H4 (cell line): ENCODE measurements around the gene MRPL32. TPM values are rescaled to one million over a fixed set of nuclear protein-coding genes. Genes with fewer than 3 reads are reported as not detected.
"Not testable (repeated sequence)": the region's sequence is repeated elsewhere in the genome, so short reads cannot be mapped to it uniquely, and the experiment has no call there.

Experiments
- DNase-seq: peaks from one replicate; pipeline ENCODE4 v3.0.0-alpha.2; 2015; ENCODE audit warnings: low spot score
- total RNA-seq: library from RNA; depleted of rRNA; stranded (reverse); fragments of >200 nt; shearing (Covaris generic); gene quantifications from 2 replicates; pipeline ENCODE4 v1.2.3, GENCODE V29; 2014; rRNA removed

Gene MRPL32
- 114 and 145 TPM in 2 replicates for total RNA-seq

- peak; percentile 100 for DNase-seq
These were observed at the start of gene MRPL32, which contains the start of gene PSMA2 for GRCh38 chr7:42931834-42932651. TSS of gene MRPL32 (plus strand) at chr7:42932376. CDS start at chr7:42932387, 11 bp downstream. TSS of gene PSMA2 (minus strand) at chr7:42932174. CDS start at chr7:42932158, 16 bp downstream.

- DNase-seq: peak; percentile 47
These were observed 48.2 kb upstream of the MRPL32 start for GRCh38 chr7:42883950-42884349.

GRCh38 chr7:42885183-42885582, 47.0 kb upstream of the MRPL32 start:
- DNase-seq: not testable (repeated sequence)

- no peak for DNase-seq
These were observed 46.0 kb upstream of the MRPL32 start for GRCh38 chr7:42886129-42886528.

DNA sequence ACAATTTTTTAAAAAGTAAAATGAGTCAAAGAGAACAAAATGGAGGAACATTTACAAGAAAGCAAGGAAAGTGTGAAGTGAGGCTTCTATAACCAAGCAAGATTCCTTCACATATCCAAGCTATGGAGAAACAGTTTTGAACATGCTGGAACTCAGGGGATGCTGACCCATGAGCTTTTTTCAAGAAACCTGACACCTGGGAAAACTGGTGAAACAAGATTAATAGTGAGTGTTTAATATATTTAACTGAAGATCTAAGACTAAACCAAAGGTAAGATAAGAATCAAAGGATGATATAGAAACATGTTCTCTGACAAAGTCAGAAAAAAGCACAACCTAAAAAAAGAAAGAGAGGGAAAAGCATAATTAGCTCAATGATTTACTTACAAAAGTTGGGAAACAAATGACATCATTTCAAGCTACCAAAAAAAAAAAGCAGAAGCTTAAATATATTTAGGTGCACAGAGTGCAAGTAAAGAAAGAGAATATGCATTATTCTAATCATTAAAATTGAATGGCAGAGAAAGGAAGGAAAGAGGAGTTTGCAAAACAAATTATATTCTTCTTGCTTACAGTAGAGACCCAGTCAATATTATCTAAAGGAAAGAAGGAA, 45.2 kb upstream of the MRPL32 start:
- DNase-seq: no peak

- no peak for DNase-seq
These were observed 38.6 kb upstream of the MRPL32 start for GRCh38 chr7:42893346-42894240.

GRCh38 chr7:42900842-42901241, 31.3 kb upstream of the MRPL32 start:
- no peak for DNase-seq

DNA sequence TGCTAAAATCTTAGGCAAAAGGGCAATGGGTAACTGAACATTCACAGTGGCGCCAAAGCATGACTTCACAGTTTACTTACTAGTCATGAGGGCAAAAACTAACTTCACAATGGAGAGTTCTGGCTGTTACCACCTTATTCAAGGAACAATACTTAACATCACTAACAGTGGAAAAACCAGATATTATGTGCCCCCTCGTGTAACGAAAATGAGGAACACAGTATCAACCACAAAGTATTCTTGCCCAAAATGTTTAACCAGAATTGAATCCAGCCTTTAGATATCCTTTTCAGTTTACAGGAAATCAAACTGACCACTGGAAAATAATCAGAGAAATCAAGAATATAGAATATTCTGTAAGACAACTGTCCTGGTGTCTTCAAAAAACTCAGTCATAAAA, 29.8 kb upstream of the MRPL32 start:
- no peak for DNase-seq

DNA sequence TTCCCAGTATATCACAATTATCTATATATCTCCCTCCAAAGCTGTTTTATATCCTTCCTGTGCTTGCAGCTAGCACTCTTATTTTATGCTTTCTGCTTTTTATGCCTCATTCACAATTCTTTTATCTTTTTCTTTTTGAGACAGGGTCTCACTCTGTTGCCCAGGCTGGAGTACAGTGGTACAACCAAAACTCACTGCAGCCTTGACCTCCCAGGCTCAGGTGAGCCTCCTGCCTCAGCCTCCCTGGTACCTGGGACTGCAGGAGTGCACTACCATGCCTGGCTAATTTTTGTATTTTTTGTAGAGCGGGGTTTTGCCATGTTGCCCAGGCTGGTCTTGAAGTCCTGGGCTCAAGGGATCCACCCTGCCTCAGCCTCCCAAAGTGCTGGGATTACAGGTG, 26.0 kb upstream of the MRPL32 start:
- DNase-seq: no peak

DNA sequence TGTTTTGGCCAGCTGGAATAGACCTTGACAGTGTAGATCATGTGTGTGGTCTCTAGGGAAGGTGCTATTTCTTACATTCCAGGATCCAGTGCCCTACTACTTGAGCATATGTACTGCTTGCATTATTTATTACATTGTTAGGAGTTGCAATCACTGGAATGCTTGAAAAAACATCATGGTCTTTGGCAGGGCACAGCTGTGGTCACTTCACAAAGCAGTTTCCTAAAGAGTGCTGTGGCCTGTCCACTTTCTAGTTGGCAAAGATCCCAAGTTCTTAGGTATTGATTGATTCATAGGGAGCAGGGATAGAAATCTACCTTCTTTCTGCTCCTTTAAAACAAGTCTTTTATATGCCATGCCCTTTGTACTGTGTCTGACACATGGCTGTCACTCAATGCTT, 24.9 kb upstream of the MRPL32 start:
- no peak for DNase-seq

DNA sequence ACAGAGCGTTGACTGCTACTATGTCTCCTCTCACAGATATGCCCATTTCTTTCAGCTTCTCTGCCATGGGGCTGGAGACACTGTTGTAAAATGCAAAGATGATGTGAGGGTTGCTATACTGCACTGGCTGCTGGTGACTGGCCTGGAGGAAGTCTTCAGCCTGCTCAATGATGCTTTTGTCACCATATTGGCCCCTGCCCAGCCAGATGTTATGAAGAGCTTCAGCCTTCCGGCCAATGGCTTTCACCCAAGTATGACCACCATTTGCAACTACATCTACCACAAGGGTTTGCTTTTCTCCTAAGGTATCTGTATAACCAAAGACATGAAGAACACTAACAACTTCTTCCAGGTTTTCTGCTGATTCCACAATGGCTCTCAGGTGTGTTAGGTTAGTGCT, 21.9 kb upstream of the MRPL32 start:
- DNase-seq: no peak

DNA sequence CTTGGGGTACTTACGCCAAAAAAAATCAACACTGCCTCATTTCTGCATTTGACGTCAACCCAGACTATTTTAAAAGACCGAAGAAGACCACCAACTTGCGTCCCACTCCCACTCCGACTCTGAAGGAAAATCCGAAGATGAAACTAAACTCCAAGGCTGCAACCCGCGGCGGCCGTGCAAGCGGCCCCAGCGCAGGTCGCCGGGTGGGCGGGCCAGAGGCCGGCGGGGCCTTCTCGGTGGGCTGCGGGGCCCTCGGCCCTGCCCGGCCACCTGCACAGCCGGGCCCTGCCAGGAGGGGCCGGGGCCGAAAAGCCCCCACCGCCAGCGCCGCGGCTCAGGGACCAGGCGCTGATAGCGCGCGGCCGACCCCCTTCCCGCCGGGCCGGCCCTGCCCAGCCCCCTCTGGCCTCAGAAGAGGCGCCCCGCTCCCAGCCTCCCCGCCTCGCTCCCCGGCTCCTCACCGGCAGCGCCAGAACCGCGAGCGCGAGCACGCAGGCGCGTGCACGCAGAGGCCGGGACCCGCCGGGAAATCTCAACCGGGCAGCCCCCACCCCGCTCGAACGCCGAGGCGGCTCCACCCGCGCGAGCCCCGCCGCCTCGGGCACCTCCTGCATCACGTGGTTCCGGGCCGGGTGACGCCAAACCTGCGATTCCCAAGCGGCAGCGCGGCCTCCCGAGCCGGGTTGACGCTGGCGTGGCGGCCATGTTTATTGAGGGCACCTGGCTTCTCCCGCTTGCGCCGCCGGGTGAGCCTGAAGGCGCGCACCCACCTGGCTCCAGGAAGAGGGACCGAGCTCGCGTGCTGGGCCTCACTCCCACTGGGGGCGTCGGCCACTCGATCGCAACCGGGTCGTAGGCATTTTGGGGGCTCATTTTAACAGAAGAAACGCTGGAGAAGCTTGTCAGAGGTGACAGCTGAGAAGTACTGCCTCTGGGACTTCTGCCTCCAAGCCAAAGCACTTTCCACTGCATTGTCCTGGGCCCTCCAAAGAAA, 20.4 kb upstream of the MRPL32 start, which contains the start of gene C7orf25:
C7orf25 (minus strand) TSS at position 617 of the 994 bp plus-strand sequence. CDS start 1,170 bp downstream, outside the sequence.
- DNase-seq: peak; percentile 99

- no peak for DNase-seq
These were observed 18.6 kb upstream of the MRPL32 start for GRCh38 chr7:42913591-42913990.

DNA sequence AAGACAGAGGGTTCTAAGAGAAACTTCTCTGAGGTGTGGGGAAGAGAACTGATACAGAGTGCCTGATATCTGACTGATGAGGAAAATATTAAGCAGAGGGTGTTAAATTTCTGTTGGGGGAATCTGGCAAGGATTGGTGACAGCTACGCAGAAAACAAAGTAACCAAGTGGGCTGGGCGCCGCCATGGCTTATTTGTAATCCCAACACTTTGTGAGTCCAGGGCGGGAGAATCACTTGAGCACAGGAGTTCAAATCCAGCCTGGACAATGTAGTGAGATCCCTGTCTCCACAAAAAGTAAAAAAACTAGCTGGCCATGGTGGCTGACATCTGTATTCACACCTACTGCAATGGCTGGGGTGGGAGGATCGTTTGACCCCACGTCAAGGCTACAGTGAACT, 18.2 kb upstream of the MRPL32 start:
- DNase-seq: no peak

DNA sequence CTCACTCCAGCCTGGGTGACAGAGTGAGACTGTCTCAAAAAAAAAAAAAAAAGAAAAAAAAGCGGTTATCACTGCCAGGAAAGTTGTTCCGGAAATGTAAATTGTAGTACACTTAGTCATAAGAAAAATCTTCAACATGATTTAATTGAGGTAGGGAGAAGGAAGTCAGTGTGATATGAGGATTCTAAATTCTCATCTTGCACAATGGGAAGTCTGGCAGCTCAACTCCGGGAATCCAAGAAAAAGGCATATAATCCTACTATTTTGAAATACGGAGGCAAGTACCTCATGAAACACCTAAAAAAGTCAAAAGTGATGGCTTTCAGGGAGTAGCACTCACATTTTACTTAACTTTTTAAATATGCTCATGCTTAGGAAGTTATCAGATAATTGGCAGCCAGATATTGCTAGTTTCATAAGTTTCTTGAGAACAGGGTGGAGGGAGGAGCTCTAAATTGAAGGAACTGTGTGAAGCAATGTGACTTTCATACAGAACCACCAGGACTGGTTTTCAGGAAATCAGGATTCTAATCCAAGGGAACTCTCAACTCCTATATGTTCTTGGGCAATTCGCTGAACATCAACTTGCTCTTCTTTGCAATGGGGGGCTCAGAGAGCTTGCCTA, 17.6 kb upstream of the MRPL32 start:
- peak; percentile 51 for DNase-seq

GRCh38 chr7:42915356-42915755, 16.8 kb upstream of the MRPL32 start:
- no peak for DNase-seq

GRCh38 chr7:42922017-42922753, 10.0 kb upstream of the MRPL32 start:
- DNase-seq: no peak

GRCh38 chr7:42924223-42924838, 7.8 kb upstream of the MRPL32 start:
- DNase-seq: no peak

GRCh38 chr7:42925630-42926029, 6.5 kb upstream of the MRPL32 start:
- no peak for DNase-seq
